ENCODE measurements around the gene DIPK1A. TPM values are rescaled to one million over a fixed set of nuclear protein-coding genes. Genes with fewer than 3 reads are reported as not detected.

Gene DIPK1A
- total and polyA plus RNA-seq, 2 donors (not counting 1 experiment from before 2014, with no cell fraction given), result 19.7 to 85.7 TPM

GRCh38 chr1:92945748-92946270 is 15.5 kb downstream of the DIPK1A start:
- Histone ChIP-seq H2AFZ (ENCODE audit: low read length) (no peak overlapping the region), H3K79me2 (ENCODE audit: control insufficient read depth, insufficient read depth, low read length) (no peaks in the 10 kb centered on the region), H3K4me2 (ENCODE audit: extremely low read depth, insufficient read depth, low read length) (no peak overlapping the region), H3K27ac (ENCODE audit: insufficient read depth, low read length) (no peak overlapping the region), H3K27me3 (ENCODE audit: control insufficient read depth, insufficient read depth, low read length) (no peaks in the 10 kb centered on the region), H3K9ac (ENCODE audit: insufficient read depth, low read length) (no peak overlapping the region), H4K20me1 (ENCODE audit: control insufficient read depth, extremely low read depth, insufficient read depth, low read length) (no peaks in the 10 kb centered on the region), H3K4me1 (ENCODE audit: control insufficient read depth, extremely low read depth, insufficient read depth, low read length) (peaks cover 10% of the 10 kb centered on the region), H3K36me3 (ENCODE audit: control insufficient read depth, insufficient read depth, low read length) (no peaks in the 10 kb centered on the region), H3K4me3 (replicated peaks in 1 of 4; ENCODE audit: control extremely low read depth in 1 of 4, insufficient read depth in 1 of 4, low read depth in 3 of 4, low read length in 4 of 4) (no peak overlapping the region), H3K9me3 (ENCODE audit: control insufficient read depth, insufficient read depth, low read depth, low read length) (no peaks in the 10 kb centered on the region)
- TF ChIP-seq CTCF (conservative IDR thresholded peaks at IDR 0.05 in 1 of 2, IDR thresholded peaks at IDR 0.05 in 1 of 2; ENCODE audit: low read depth in 1 of 2, low read length in 2 of 2) (no peak), EZH2 (IDR thresholded peaks at IDR 0.05; ENCODE audit: low read length, missing control alignments) (no peak)
- DNase-seq (ENCODE audit: low read depth in 2 of 2), result no peak

GRCh38 chr1:92944901-92945747 is 16.1 kb downstream of the DIPK1A start:
- no peaks in the 10 kb centered on the region for H3K36me3 ChIP-seq (ENCODE audit: control insufficient read depth, insufficient read depth, low read length)
- H3K9me3 ChIP-seq (ENCODE audit: control insufficient read depth, insufficient read depth, low read depth, low read length), result no peaks in the 10 kb centered on the region
- no peaks in the 10 kb centered on the region for H3K27me3 ChIP-seq (ENCODE audit: control insufficient read depth, insufficient read depth, low read length)
- H3K79me2 ChIP-seq (ENCODE audit: control insufficient read depth, insufficient read depth, low read length), result no peaks in the 10 kb centered on the region
- TF ChIP-seq CTCF (conservative IDR thresholded peaks at IDR 0.05 in 1 of 2, IDR thresholded peaks at IDR 0.05 in 1 of 2; ENCODE audit: low read depth in 1 of 2, low read length in 2 of 2) (no peak), EZH2 (IDR thresholded peaks at IDR 0.05; ENCODE audit: low read length, missing control alignments) (no peak)
- no peaks in the 10 kb centered on the region for H4K20me1 ChIP-seq (ENCODE audit: control insufficient read depth, extremely low read depth, insufficient read depth, low read length)
- peaks cover 6% of the 10 kb centered on the region for H3K4me1 ChIP-seq (ENCODE audit: control insufficient read depth, extremely low read depth, insufficient read depth, low read length)
- H2AFZ ChIP-seq (ENCODE audit: low read length), result no peak overlapping the region
- H3K9ac ChIP-seq (ENCODE audit: insufficient read depth, low read length), result no peak overlapping the region
- DNase-seq (ENCODE audit: low read depth in 2 of 2), result no peak
- H3K27ac ChIP-seq (ENCODE audit: insufficient read depth, low read length), result no peak overlapping the region
- H3K4me3 ChIP-seq (replicated peaks in 1 of 4; ENCODE audit: control extremely low read depth in 1 of 4, insufficient read depth in 1 of 4, low read depth in 3 of 4, low read length in 4 of 4), result no peak overlapping the region
- H3K4me2 ChIP-seq (ENCODE audit: extremely low read depth, insufficient read depth, low read length), result no peak overlapping the region

- Histone ChIP-seq H3K4me2 (ENCODE audit: extremely low read depth, insufficient read depth, low read length) (no peak overlapping the region), H4K20me1 (ENCODE audit: control insufficient read depth, extremely low read depth, insufficient read depth, low read length) (no peaks in the 10 kb centered on the region), H3K27ac (ENCODE audit: insufficient read depth, low read length) (no peak overlapping the region), H3K4me3 (replicated peaks in 1 of 4; ENCODE audit: control extremely low read depth in 1 of 4, insufficient read depth in 1 of 4, low read depth in 3 of 4, low read length in 4 of 4) (no peak overlapping the region), H3K27me3 (ENCODE audit: control insufficient read depth, insufficient read depth, low read length) (no peaks in the 10 kb centered on the region), H3K79me2 (ENCODE audit: control insufficient read depth, insufficient read depth, low read length) (no peaks in the 10 kb centered on the region), H2AFZ (ENCODE audit: low read length) (no peak overlapping the region), H3K9ac (ENCODE audit: insufficient read depth, low read length) (no peak overlapping the region), H3K9me3 (ENCODE audit: control insufficient read depth, insufficient read depth, low read depth, low read length) (no peaks in the 10 kb centered on the region), H3K36me3 (ENCODE audit: control insufficient read depth, insufficient read depth, low read length) (no peaks in the 10 kb centered on the region), H3K4me1 (ENCODE audit: control insufficient read depth, extremely low read depth, insufficient read depth, low read length) (peaks cover 5% of the 10 kb centered on the region)
- no peak for DNase-seq (ENCODE audit: low read depth in 2 of 2)
- TF ChIP-seq EZH2 (IDR thresholded peaks at IDR 0.05; ENCODE audit: low read length, missing control alignments) (no peak), CTCF (conservative IDR thresholded peaks at IDR 0.05 in 1 of 2, IDR thresholded peaks at IDR 0.05 in 1 of 2; ENCODE audit: low read depth in 1 of 2, low read length in 2 of 2) (no peak)
Measured at GRCh38 chr1:92943502-92943847, 17.8 kb downstream of the DIPK1A start.

Measured in fibroblast of lung (primary cell).